Measurements from ENCODE around the gene DPP4.

DNA sequence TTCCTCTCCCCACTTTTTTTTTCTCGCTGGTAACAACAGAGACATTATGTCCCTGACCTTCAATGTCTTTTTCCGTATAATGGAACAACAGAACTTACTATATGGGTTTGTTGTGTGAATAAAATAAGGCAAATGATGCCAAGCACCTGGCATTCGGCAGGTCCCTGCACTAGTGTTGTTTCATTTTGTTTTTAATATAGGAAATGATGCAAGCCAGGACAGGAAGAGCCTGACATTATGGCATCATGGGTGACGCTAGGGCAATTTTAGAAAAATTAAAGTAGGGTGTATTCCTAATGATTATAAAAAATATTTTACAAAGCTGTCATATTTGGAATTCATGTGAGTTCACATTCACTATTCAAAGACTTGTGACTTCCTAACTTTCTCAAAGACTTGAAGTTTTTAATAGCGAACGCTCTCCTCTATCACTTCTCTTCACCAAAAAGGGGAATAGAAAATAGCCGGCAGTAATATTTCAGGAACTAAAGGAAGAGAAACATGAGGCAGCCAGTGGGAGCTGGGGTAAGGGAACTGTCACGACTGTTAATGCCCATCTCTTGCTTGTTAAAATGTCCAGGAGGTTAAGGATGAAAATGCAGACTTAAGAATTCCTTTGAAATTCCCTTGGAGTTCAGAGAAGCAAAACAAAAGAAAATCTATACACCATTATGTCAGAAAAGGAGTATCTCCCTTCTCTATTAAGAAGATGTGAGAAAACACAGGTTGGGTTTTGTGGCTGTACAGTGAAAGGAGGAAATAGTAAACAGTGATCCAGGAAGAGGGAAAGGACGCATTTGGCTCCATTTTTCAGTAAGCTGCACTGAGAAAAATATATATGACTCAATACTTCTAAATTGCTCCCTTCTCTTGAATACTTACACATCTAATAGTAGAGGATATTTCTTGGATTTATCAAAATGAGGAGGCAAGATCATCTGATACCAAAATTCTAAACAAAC lies 60.2 kb downstream of the DPP4 start:
- TF ChIP-seq EZH2 (IDR thresholded peaks at IDR 0.05; ENCODE audit: insufficient read depth, poor library complexity, severe bottlenecking): no peak
- no peak for TF ChIP-seq EZH2phosphoT487 (IDR thresholded peaks at IDR 0.05; ENCODE audit: insufficient read depth, low read depth)
